GM18520 (cell line): ENCODE results near the gene FOXL3.
"Not testable (repeated sequence)": the region's sequence is repeated elsewhere in the genome, so short reads cannot be mapped to it uniquely, and the experiment has no call there.

Experiments used
- ATAC-seq: cut with Tn5 transposase; IDR thresholded peaks from one replicate; pipeline ENCODE4 v1.9.1; 2021; ENCODE audit not compliant: unreplicated experiment

The FOXL3 gene

GRCh38 chr7:289756-290553, at the start of gene FOXL3:
Gene FOXL3, plus strand, starts transcription at chr7:290170. Its CDS starts 0 bp downstream, at chr7:290170.
- no peak for ATAC-seq

- ATAC-seq = no peak
These were observed 49.0 kb upstream of the FOXL3 start for GRCh38 chr7:240887-241421.

- ATAC-seq = no peak
These were observed 48.5 kb upstream of the FOXL3 start for GRCh38 chr7:241513-241912.

- ATAC-seq = not testable (repeated sequence)
These were observed 47.0 kb upstream of the FOXL3 start for GRCh38 chr7:242826-243579.

- not testable (repeated sequence) for ATAC-seq
These were observed 46.4 kb upstream of the FOXL3 start for GRCh38 chr7:243580-243978.

GRCh38 chr7:244974-245373, 45.0 kb upstream of the FOXL3 start:
- no peak for ATAC-seq

GRCh38 chr7:245574-246295, 44.2 kb upstream of the FOXL3 start:
- no peak for ATAC-seq

- ATAC-seq = no peak
These were observed 43.5 kb upstream of the FOXL3 start for GRCh38 chr7:246451-246850.

GRCh38 chr7:247181-247580, 42.8 kb upstream of the FOXL3 start:
- no peak for ATAC-seq

- no peak for ATAC-seq
These were observed 42.3 kb upstream of the FOXL3 start for GRCh38 chr7:247636-248035.

GRCh38 chr7:248732-249435, 41.1 kb upstream of the FOXL3 start:
- ATAC-seq = no peak

- ATAC-seq = no peak
These were observed 40.0 kb upstream of the FOXL3 start for GRCh38 chr7:249989-250388.

GRCh38 chr7:250523-250922, 39.4 kb upstream of the FOXL3 start:
- no peak for ATAC-seq

GRCh38 chr7:251005-251404, 39.0 kb upstream of the FOXL3 start:
- ATAC-seq = no peak

GRCh38 chr7:251446-252175, 38.4 kb upstream of the FOXL3 start:
- ATAC-seq = no peak

- ATAC-seq = no peak
These were observed 37.6 kb upstream of the FOXL3 start for GRCh38 chr7:252216-252965.

GRCh38 chr7:252981-253380, 37.0 kb upstream of the FOXL3 start:
- no peak for ATAC-seq

- no peak for ATAC-seq
These were observed 36.2 kb upstream of the FOXL3 start for GRCh38 chr7:253581-254336.
